IMR-90 (cell line): Measurements from ENCODE around the gene KNL1. TPM values are rescaled to one million over a fixed set of nuclear protein-coding genes. Genes with fewer than 3 reads are reported as not detected.

ENCODE experiments used
- ATAC-seq: fragments of 200-7000 bp; cut with Tn5 transposase; 2 replicates; pipeline ENCODE4 v1.9.1; 2020; ENCODE audit warnings: low read depth, mild to moderate bottlenecking, moderate library complexity
- BruUV-seq: library from RNA; stranded (reverse); fragments of 400-500 nt; replicated peaks from 2 replicates; lab custom pipeline; 2021; lab: Mats Ljungman, UMichigan
- CTCF ChIA-PET: fragments of 300-600 bp; formaldehyde crosslinking; extraction: SDS; loops from one replicate; lab custom pipeline; 2021; ENCODE audit warnings: antibody characterized with exemption; lab: Yijun Ruan, JAX
- POLR2A ChIA-PET: fragments of 300-600 bp; sonication (Branson Sonifier 250); formaldehyde crosslinking; loops from one replicate; lab custom pipeline; 2022; ENCODE audit warnings: antibody characterized with exemption; ENCODE audit not compliant: unreplicated experiment; lab: Charles Lee
- DNase-seq: peaks from one replicate; pipeline ENCODE4 v3.0.0; 2013
- H2AFZ ChIP-seq: replicated peaks from 2 replicates; pipeline ENCODE3; 2013; ENCODE audit warnings: low read length, mild to moderate bottlenecking; ENCODE audit not compliant: poor library complexity
- H2AK5ac ChIP-seq: 2 replicates; pipeline ENCODE4 v1.6.1; 2013; ENCODE audit warnings: low read depth, low read length, inconsistent platforms
- H2AK9ac ChIP-seq: replicated peaks from 2 replicates; pipeline ENCODE3; 2013; ENCODE audit warnings: mild to moderate bottlenecking, low read depth, low read length, moderate library complexity; ENCODE audit not compliant: poor library complexity
- H2BK120ac ChIP-seq: 2 replicates; pipeline ENCODE4 v1.6.1; 2013; ENCODE audit warnings: low read depth, low read length, inconsistent platforms
- H2BK15ac ChIP-seq: 3 replicates; pipeline ENCODE4 v1.6.1; 2013; ENCODE audit warnings: low read depth, low read length, inconsistent platforms
- H2BK20ac ChIP-seq: 2 replicates; pipeline ENCODE4 v1.6.1; 2013; ENCODE audit warnings: low read depth, mild to moderate bottlenecking, inconsistent platforms, low read length, moderate library complexity
- H2BK5ac ChIP-seq: 2 replicates; pipeline ENCODE4 v1.6.1; 2013; ENCODE audit warnings: mild to moderate bottlenecking, low read depth, low read length, inconsistent platforms; ENCODE audit not compliant: poor library complexity, severe bottlenecking
- H3K14ac ChIP-seq: replicated peaks from 2 replicates; pipeline ENCODE4 v1.6.1; 2013; ENCODE audit warnings: low read depth, low read length, inconsistent platforms
- H3K18ac ChIP-seq: 2 replicates; pipeline ENCODE4 v1.6.1; 2013; ENCODE audit warnings: low read depth, low read length, control low read depth
- H3K23ac ChIP-seq: 2 replicates; pipeline ENCODE4 v1.6.1; 2013; ENCODE audit warnings: low read depth, low read length, inconsistent platforms
- H3K27ac ChIP-seq: 2 replicates; pipeline ENCODE4 v1.5.1; 2013; ENCODE audit warnings: mild to moderate bottlenecking, control low read depth, low read length; ENCODE audit not compliant: insufficient read depth
- H3K27me3 ChIP-seq: 2 replicates; pipeline ENCODE4 v1.6.1; 2013; ENCODE audit warnings: low read length; ENCODE audit not compliant: control insufficient read depth, insufficient read depth
- H3K36me3 ChIP-seq: 2 replicates; pipeline ENCODE4 v1.6.1; 2013; ENCODE audit warnings: low read length, mixed read lengths; ENCODE audit not compliant: control insufficient read depth, insufficient read depth
- H3K4ac ChIP-seq: 2 replicates; pipeline ENCODE4 v1.6.1; 2013; ENCODE audit warnings: low read depth, low read length, inconsistent platforms
- H3K4me1 ChIP-seq: 2 replicates; pipeline ENCODE4 v1.6.1; 2013; ENCODE audit warnings: low read length, mixed read lengths; ENCODE audit not compliant: control insufficient read depth, insufficient read depth
- H3K4me2 ChIP-seq: 2 replicates; pipeline ENCODE4 v1.6.1; 2013; ENCODE audit warnings: low read depth, mild to moderate bottlenecking, control low read depth, low read length, moderate library complexity
- H3K4me3 ChIP-seq: 2 replicates; pipeline ENCODE4 v1.5.1; 2013; ENCODE audit warnings: low read depth, mild to moderate bottlenecking, control low read depth, low read length, moderate library complexity; ENCODE audit not compliant: insufficient read depth
- H3K56ac ChIP-seq: 2 replicates; pipeline ENCODE4 v1.6.1; 2013; ENCODE audit warnings: low read length, inconsistent platforms; ENCODE audit not compliant: insufficient read depth; ENCODE audit errors: extremely low read depth
- H3K79me1 ChIP-seq, 2 experiments: 2 replicates each; pipeline ENCODE4 v1.6.1; 2013; ENCODE audit warnings: low read length in 2 of 2, inconsistent platforms in 1 of 2, low read depth in 1 of 2
- H3K9ac ChIP-seq: 2 replicates; pipeline ENCODE4 v1.6.1; 2013; ENCODE audit warnings: low read depth, low read length, control low read depth
- H3K9me1 ChIP-seq: 2 replicates; pipeline ENCODE4 v1.6.1; 2013; ENCODE audit warnings: low read length, inconsistent platforms; ENCODE audit not compliant: insufficient read depth
- H3K9me3 ChIP-seq: 2 replicates; pipeline ENCODE4 v1.6.1; 2013; ENCODE audit warnings: low read length; ENCODE audit not compliant: control insufficient read depth, insufficient read depth
- H4K20me1 ChIP-seq: 2 replicates; pipeline ENCODE4 v1.6.1; 2013; ENCODE audit warnings: low read length, inconsistent platforms; ENCODE audit not compliant: insufficient read depth
- H4K5ac ChIP-seq: 2 replicates; pipeline ENCODE4 v1.6.1; 2013; ENCODE audit warnings: mild to moderate bottlenecking, low read depth, low read length, control low read depth
- H4K8ac ChIP-seq, 2 experiments: 2 replicates each; pipeline ENCODE4 v1.6.1; 2013; ENCODE audit warnings: low read depth in 2 of 2, low read length in 2 of 2, control low read depth in 1 of 2, inconsistent platforms in 1 of 2
- H4K91ac ChIP-seq: 2 replicates; pipeline ENCODE4 v1.6.1; 2013; ENCODE audit warnings: low read depth, low read length, inconsistent platforms; ENCODE audit not compliant: insufficient read depth
- BHLHE40 ChIP-seq: fragments of 150-350 bp; IDR thresholded peaks from 2 replicates; pipeline ENCODE4 v1.6.1; 2016; ENCODE audit warnings: mild to moderate bottlenecking, low read depth, low read length
- CEBPB ChIP-seq: IDR thresholded peaks from 2 replicates; pipeline ENCODE4 v1.6.1; 2012; ENCODE audit warnings: low read depth, low read length, improper control_type of control experiment
- CHD1 ChIP-seq: IDR thresholded peaks from 2 replicates; pipeline ENCODE4 v1.6.1; 2012; ENCODE audit warnings: low read depth, low read length, improper control_type of control experiment
- CTCF ChIP-seq: conservative IDR thresholded peaks from 2 replicates; pipeline ENCODE4 v1.5.1; 2012; ENCODE audit warnings: mild to moderate bottlenecking, low read depth, low read length, improper control_type of control experiment
- ELK1 ChIP-seq: fragments of 150-350 bp; IDR thresholded peaks from 2 replicates; pipeline ENCODE4 v1.6.1; 2016; ENCODE audit warnings: low read depth, mild to moderate bottlenecking, low read length, moderate library complexity, borderline replicate concordance
- FOS ChIP-seq: fragments of 150-350 bp; IDR thresholded peaks from 2 replicates; pipeline ENCODE4 v1.6.1; 2016; ENCODE audit warnings: low read depth, low read length
- MAZ ChIP-seq: IDR thresholded peaks from 2 replicates; pipeline ENCODE4 v1.6.1; 2012; ENCODE audit warnings: low read depth, mild to moderate bottlenecking, low read length, improper control_type of control experiment, moderate library complexity, borderline replicate concordance
- MXI1 ChIP-seq: IDR thresholded peaks from 2 replicates; pipeline ENCODE4 v1.6.1; 2012; ENCODE audit warnings: low read depth, mild to moderate bottlenecking, low read length, moderate library complexity, borderline replicate concordance
- POLR2A ChIP-seq: IDR thresholded peaks from 2 replicates; pipeline ENCODE4 v1.6.1; 2012; ENCODE audit warnings: mild to moderate bottlenecking, low read depth, low read length
- RAD21 ChIP-seq: IDR thresholded peaks from 2 replicates; pipeline ENCODE4 v1.6.1; 2012; ENCODE audit warnings: low read length, improper control_type of control experiment
- RCOR1 ChIP-seq: IDR thresholded peaks from 2 replicates; pipeline ENCODE4 v1.6.1; 2012; ENCODE audit warnings: mild to moderate bottlenecking, low read length, improper control_type of control experiment; ENCODE audit not compliant: insufficient replicate concordance
- RFX5 ChIP-seq: IDR thresholded peaks from 2 replicates; pipeline ENCODE4 v1.8.0; 2012; ENCODE audit warnings: low read depth, mild to moderate bottlenecking, low read length, moderate library complexity
- USF2 ChIP-seq: fragments of 150-350 bp; IDR thresholded peaks from 2 replicates; pipeline ENCODE4 v1.6.1; 2017; ENCODE audit warnings: mild to moderate bottlenecking, antibody characterized with exemption, low read length, low read depth
- WGBS, 2 experiments: methylation state at CpG; one replicate each; pipeline versions ENCODE4 v1.1.5 to v1.1.7; 2013; ENCODE audit warnings: missing lambda C conversion rate in 2 of 2; ENCODE audit not compliant: insufficient read length in 1 of 2; ENCODE audit errors: extremely low coverage in 2 of 2; 5-methylcytosine and 5-hydroxymethylcytosine counted together
- dilution Hi-C: fragments of 300-500 bp; cut with HindIII; formaldehyde crosslinking; loops from one replicate; pipeline ENCODE4 v1.14.3; 2018; ENCODE audit warnings: low sequenced_read_pairs; ENCODE audit not compliant: unreplicated experiment
- in situ Hi-C: fragments of 300-500 bp; cut with MboI; formaldehyde crosslinking; loops from 3 replicates; pipeline ENCODE4 v1.14.3; 2019; ENCODE audit warnings: low sequenced_read_pairs, inconsistent platforms, mixed read lengths
- intact Hi-C: fragments of 100-400 bp; cut with micrococcal nuclease; formaldehyde crosslinking; loops from 2 replicates; pipeline ENCODE4 v1.10.0; 2022
- polyA plus RNA-seq, 3 experiments: library from polyadenylated mRNA; depleted of rRNA; stranded (reverse); fragments of >200 nt; gene quantifications; 2 replicates each; pipeline ENCODE4 v1.2.3, GENCODE V29; 2012; ENCODE audit warnings: low replicate concordance in 1 of 3
- total RNA-seq: library from RNA; depleted of rRNA; stranded (reverse); fragments of >200 nt; gene quantifications from 2 replicates; pipeline ENCODE4 v1.2.3, GENCODE V29; 2012

KNL1 gene
- total and polyA plus RNA-seq, 2 of the 4 experiments (the other 2 are of a cell fraction), result 3.1 to 25.1 TPM

GRCh38 chr15:40598672-40599071 lies 4.6 kb downstream of the KNL1 start:
- no peaks in the 10 kb centered on the region for H3K4me1 ChIP-seq
- dilution Hi-C loops, result no loop called here
- WGBS, 2 experiments, result no CpG with 5 or more reads among the region's 4 CpGs
- DNase-seq, result no peak
- H3K9ac ChIP-seq, result no peak overlapping the region
- H3K14ac ChIP-seq, result no peak overlapping the region
- H3K4me3 ChIP-seq, result no peak overlapping the region
- H2AFZ ChIP-seq, result no peak overlapping the region
- ChIA-PET POLR2A (no interaction called here), CTCF (interaction anchor here (0.7 kb wide), 1 partner anchor 97 kb away, joined by 4 read pairs; no protein-coding TSS in a partner anchor)
- no peaks in the 10 kb centered on the region for H3K9me3 ChIP-seq
- 0 out of 2 replicates have a peak overlapping the region, but pooled peaks have one; percentile 6 for H3K4ac ChIP-seq
- peaks cover 20 to 47% of the 10 kb centered on the region in 2 experiments for H3K79me1 ChIP-seq
- TF ChIP-seq BHLHE40 (no peak), CHD1 (no peak), RCOR1 (no peak), MAZ (no peak), RAD21 (no peak), RFX5 (no peak), MXI1 (no peak), USF2 (no peak), FOS (no peak), POLR2A (no peak), CTCF (no peak), CEBPB (no peak), ELK1 (no peak)
- no peak overlapping the region for H3K4me2 ChIP-seq
- no TSS peak for BruUV-seq
- no peak overlapping the region for H2BK5ac ChIP-seq
- no peak overlapping the region for H4K91ac ChIP-seq
- H4K20me1 ChIP-seq, result no peaks in the 10 kb centered on the region
- H3K23ac ChIP-seq, result no peak overlapping the region
- in situ Hi-C loops, result no loop called here
- intact Hi-C loops, result no loop called here
- H3K56ac ChIP-seq, result no peak overlapping the region
- H4K5ac ChIP-seq, result no peak overlapping the region
- no peak overlapping the region for H2BK120ac ChIP-seq
- no peak overlapping the region for H2BK15ac ChIP-seq
- ATAC-seq, result no peak
- no peak overlapping the region for H3K27ac ChIP-seq
- H2AK5ac ChIP-seq, result 0 out of 2 replicates have a peak overlapping the region, but pooled peaks have one; percentile 3
- H4K8ac ChIP-seq, result no peak overlapping the region
- no peaks in the 10 kb centered on the region for H3K27me3 ChIP-seq
- H3K18ac ChIP-seq, result no peak overlapping the region
- H3K9me1 ChIP-seq, result no peaks in the 10 kb centered on the region
- H2AK9ac ChIP-seq, result no peak overlapping the region
- H2BK20ac ChIP-seq, result no peak overlapping the region
- no peaks in the 10 kb centered on the region for H3K36me3 ChIP-seq
